GM12892 (cell line): ENCODE results near the gene TTLL8.

Source experiments
- POLR2A ChIP-seq: IDR thresholded peaks from 2 replicates; pipeline ENCODE4 v1.6.1; 2011; ENCODE audit warnings: low read depth, low read length, control low read depth
- POLR2AphosphoS5 ChIP-seq: IDR thresholded peaks from 2 replicates; pipeline ENCODE4 v1.6.1; 2011; ENCODE audit warnings: low read depth, low read length, control low read depth
- TAF1 ChIP-seq: IDR thresholded peaks from 2 replicates; pipeline ENCODE4 v1.6.1; 2011; ENCODE audit warnings: low read depth, mild to moderate bottlenecking, control low read depth, low read length, borderline replicate concordance

GRCh38 chr22:50105208-50106100 lies 47.4 kb upstream of the TTLL8 start:
- TF ChIP-seq POLR2A (no peak), TAF1 (no peak), POLR2AphosphoS5 (no peak)
